ENCODE results near the gene EMC9. TPM values are rescaled to one million over a fixed set of nuclear protein-coding genes. Genes with fewer than 3 reads are reported as not detected.

The EMC9 gene
- total RNA-seq, 1 experiment from 2014 or later, result 42.0 TPM

GRCh38 chr14:24172261-24172860 lies 31.0 kb upstream of the EMC9 start:
- H3K4me2 ChIP-seq (ENCODE audit: low read length), result no peak overlapping the region
- no peak for TF ChIP-seq ATF3 (IDR thresholded peaks at IDR 0.05)
- TF ChIP-seq EGR1 (IDR thresholded peaks at IDR 0.05; ENCODE audit: low read depth), result no peak
- no peak for TF ChIP-seq YY1 (IDR thresholded peaks at IDR 0.05; ENCODE audit: extremely low read depth, insufficient replicate concordance, low read depth, low read length)
- TF ChIP-seq ZBTB33 (IDR thresholded peaks at IDR 0.05; ENCODE audit: extremely low read depth, insufficient replicate concordance, low read length), result no peak
- no peak for TF ChIP-seq TCF7L2 (IDR thresholded peaks at IDR 0.05; ENCODE audit: borderline replicate concordance, extremely low read depth, insufficient read depth, insufficient read length)
- no peak for TF ChIP-seq SIN3A (IDR thresholded peaks at IDR 0.05; ENCODE audit: low read depth)
- no peak for TF ChIP-seq REST (IDR thresholded peaks at IDR 0.05; ENCODE audit: low read depth)
- no peak for TF ChIP-seq JUND (IDR thresholded peaks at IDR 0.05)
- no peak for TF ChIP-seq EZH2phosphoT487 (IDR thresholded peaks at IDR 0.05; ENCODE audit: borderline replicate concordance)
- TF ChIP-seq FOSL1 (IDR thresholded peaks at IDR 0.05; ENCODE audit: low read depth), result no peak
- TF ChIP-seq SP1 (IDR thresholded peaks at IDR 0.05; ENCODE audit: low read depth), result no peak
- TF ChIP-seq CEBPB (IDR thresholded peaks at IDR 0.05; ENCODE audit: low read depth), result no peak
- no peak for TF ChIP-seq POLR2A (IDR thresholded peaks at IDR 0.05; ENCODE audit: borderline replicate concordance, extremely low read depth, insufficient read depth, insufficient read length)
- TF ChIP-seq ZNF274 (IDR thresholded peaks at IDR 0.05; ENCODE audit: low read depth, low read length), result no peak
- H3K27me3 ChIP-seq (ENCODE audit: insufficient read depth, low read length), result no peaks in the 10 kb centered on the region
- no peak overlapping the region for H3K4me3 ChIP-seq (replicated peaks in 1 of 2; ENCODE audit: low read depth in 1 of 2, low read length in 2 of 2)
- ChIA-PET POLR2A (no interaction called here), CTCF (no interaction called here), RAD21 (ENCODE audit: low non-redundant PET in 1 of 2, low total read pairs in 2 of 2, uncharacterized antibody in 2 of 2, unreplicated experiment in 2 of 2) (no interaction called here)
- no peaks in the 10 kb centered on the region for H3K4me1 ChIP-seq (ENCODE audit: control insufficient read depth in 1 of 2, insufficient read depth in 2 of 2, low read length in 2 of 2)
- H3K36me3 ChIP-seq (ENCODE audit: control insufficient read depth in 1 of 2, insufficient read depth in 2 of 2, low read length in 2 of 2), result no peaks in the 10 kb centered on the region
- no peaks in the 10 kb centered on the region for H3K79me2 ChIP-seq (ENCODE audit: insufficient read depth, low read length)
- no peak overlapping the region for H3K27ac ChIP-seq (ENCODE audit: low read depth, low read length)
- no peak overlapping the region for H3K9ac ChIP-seq (ENCODE audit: low read length)
- ATAC-seq (no peak), DNase-seq (ENCODE audit: low read depth, low spot score) (no peak)
- no peaks in the 10 kb centered on the region for H4K20me1 ChIP-seq (ENCODE audit: insufficient read depth)
- no TSS peak for BruUV-seq (replicated peaks)
- no peaks in the 10 kb centered on the region for H3K9me3 ChIP-seq (ENCODE audit: control insufficient read depth in 1 of 2, insufficient read depth in 1 of 2, low read depth in 1 of 2, low read length in 2 of 2)
- no peak overlapping the region for H2AFZ ChIP-seq (ENCODE audit: low read depth, low read length, poor library complexity, severe bottlenecking)
- intact Hi-C loops (cut with micrococcal nuclease), result no loop called here
- H3K9me2 ChIP-seq (ENCODE audit: insufficient read depth), result no peaks in the 10 kb centered on the region
